GM10847 (cell line): Measurements from ENCODE around the gene USP22.

Experiments used
- POLR2A ChIP-seq: IDR thresholded peaks from 2 replicates; pipeline ENCODE4 v1.6.1; 2011; ENCODE audit not compliant: insufficient read length; ENCODE audit errors: extremely low read depth

USP22 gene

GRCh38 chr17:21016826-21017225 is 26.0 kb downstream of the USP22 start:
- no peak for TF ChIP-seq POLR2A

DNA sequence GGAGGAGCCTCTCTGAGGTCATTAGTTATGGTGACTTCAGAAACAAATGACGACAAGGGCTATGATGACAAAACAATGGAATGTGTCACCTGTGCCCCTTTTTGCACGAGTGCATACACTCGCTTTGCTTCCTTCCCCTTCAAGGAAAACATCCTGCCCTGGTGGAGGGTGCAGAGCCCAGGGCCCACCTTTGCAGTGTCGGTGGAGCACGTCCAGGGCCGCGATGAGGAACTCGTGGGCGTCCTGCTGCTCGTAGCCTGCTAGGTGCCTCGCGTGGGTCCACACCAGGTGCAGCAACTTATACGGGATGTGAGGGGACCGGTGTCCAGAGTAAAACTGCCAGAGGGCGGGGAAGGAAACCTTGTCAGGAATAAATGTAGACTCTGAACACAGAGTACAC is 27.2 kb downstream of the USP22 start:
- TF ChIP-seq POLR2A, result no peak

DNA sequence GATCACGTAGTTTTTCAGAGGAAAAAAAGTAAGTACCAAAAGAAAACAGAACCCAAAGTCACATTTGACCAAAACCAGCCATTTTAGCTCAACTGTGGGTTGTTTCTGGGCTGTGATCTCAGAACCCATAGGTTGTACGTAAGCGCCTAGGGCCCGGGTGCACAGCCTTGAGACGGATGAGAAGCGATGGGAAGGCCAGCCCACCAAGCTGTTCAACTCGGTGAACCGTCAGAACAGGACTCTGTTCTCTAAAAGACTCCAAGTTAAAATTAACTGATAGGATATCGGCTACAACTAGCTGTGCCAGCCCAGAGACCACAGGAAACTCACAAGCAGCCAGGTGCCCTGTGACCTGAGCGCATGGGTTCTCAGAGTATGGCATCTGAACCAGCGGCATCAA is 28.3 kb downstream of the USP22 start:
- no peak for TF ChIP-seq POLR2A

DNA sequence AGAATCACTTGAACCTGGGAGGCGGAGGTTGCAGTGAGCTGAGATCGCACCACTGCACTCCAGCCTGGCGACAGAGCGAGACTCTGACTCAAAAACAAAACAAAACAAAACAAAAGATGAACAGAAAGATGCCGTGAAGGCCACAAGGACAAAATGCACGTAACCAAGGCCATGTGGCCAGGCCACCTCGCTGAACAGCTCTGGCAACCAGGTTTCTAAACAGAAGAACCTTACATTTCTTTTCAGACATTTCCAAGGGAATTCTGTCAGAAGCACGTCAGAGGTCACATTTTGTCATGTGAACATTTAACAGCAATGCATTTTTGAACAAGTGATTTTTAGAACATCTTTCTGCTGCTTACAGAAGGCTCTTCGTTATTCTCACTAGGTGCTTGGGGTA is 28.8 kb downstream of the USP22 start:
- TF ChIP-seq POLR2A, result no peak

DNA sequence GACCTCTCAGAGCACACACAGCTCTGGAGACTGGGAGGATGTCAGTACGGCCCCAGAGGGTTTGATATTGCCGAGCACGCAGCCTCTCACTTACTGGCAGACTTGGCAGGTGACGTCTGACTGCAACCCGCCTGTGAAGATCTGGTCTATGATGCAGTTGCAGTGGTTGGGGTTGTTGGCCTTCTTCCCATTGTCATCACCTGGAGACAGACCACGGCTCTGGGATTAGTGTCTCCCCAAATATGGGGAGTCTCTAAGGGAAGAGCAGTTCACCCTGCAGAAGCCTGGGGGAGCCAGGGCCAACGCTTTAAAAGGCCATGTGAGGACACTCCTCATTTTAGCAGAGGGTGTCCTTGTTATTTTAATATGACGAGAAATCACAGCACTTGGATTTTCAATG is 30.1 kb downstream of the USP22 start:
- no peak for TF ChIP-seq POLR2A

GRCh38 chr17:21010705-21011596 is 31.9 kb downstream of the USP22 start:
- TF ChIP-seq POLR2A, result no peak

GRCh38 chr17:21008992-21009671 is 33.7 kb downstream of the USP22 start:
- TF ChIP-seq POLR2A, result no peak

- no peak for TF ChIP-seq POLR2A
Observed at GRCh38 chr17:21008160-21008915, 34.5 kb downstream of the USP22 start.

DNA sequence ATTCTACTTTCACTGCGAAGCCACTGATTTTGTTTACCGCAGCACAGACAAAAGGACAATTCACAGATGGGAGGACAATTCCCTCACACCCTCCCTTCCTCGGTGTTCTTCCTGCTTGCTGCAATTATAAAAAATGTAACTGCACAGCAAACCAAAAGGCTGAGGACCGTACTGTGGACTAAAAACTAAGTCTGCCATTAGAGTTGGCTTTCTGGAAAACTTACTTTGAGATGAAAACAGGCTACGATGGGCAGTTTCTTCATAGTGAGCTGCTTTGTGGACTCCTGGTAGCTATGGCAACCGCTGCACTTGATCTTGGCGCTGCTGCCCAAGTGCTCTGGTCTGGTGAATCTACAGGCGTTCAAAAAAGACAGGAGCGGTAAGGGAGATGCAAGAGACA is 35.2 kb downstream of the USP22 start:
- no peak for TF ChIP-seq POLR2A

GRCh38 chr17:21005803-21006202 is 37.0 kb downstream of the USP22 start:
- no peak for TF ChIP-seq POLR2A

GRCh38 chr17:21005367-21005766 is 37.4 kb downstream of the USP22 start:
- no peak for TF ChIP-seq POLR2A

DNA sequence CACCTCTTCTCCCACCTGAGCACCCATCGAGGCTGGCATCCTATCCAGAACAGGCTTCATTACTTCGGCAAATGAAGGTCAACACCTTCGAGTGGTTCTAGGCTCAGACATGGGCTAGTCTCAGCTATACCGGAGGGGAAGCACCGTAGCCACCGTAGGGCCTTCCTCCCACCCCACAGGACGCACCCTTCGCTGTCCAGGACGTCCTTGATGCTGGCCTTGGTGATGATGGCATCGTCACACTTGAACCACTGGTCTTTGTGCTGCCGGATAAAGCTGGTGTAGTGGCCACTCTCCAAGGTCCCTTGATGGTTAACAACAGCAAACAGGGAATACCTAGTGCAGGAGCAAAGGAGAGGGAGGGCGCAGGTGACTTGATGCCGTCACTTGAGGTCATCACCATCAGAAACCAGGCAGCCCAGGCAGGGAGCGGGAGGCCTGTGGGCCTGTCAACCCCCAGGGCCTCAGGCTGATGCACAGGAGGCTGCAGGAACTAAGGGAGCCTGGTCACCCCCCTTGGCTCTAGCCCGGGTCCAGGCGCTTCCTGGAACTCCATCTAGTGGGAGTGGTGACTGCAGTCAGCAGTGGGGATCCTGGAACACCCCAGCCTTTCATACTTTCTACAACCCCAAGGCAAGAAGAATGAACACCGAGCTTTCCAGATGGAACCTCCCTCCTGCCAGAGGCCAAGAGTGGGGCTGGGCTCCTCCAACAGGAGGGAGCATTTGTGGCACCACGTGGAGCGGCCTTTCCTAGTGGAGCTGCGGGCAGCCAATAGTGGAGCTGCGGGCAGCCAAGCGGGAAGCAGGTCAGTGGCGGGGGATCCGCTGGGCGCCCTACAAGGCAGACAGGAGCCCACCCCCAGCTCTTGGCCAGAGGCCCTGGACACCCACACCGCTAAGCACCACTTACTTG is 38.5 kb downstream of the USP22 start:
- no peak for TF ChIP-seq POLR2A

DNA sequence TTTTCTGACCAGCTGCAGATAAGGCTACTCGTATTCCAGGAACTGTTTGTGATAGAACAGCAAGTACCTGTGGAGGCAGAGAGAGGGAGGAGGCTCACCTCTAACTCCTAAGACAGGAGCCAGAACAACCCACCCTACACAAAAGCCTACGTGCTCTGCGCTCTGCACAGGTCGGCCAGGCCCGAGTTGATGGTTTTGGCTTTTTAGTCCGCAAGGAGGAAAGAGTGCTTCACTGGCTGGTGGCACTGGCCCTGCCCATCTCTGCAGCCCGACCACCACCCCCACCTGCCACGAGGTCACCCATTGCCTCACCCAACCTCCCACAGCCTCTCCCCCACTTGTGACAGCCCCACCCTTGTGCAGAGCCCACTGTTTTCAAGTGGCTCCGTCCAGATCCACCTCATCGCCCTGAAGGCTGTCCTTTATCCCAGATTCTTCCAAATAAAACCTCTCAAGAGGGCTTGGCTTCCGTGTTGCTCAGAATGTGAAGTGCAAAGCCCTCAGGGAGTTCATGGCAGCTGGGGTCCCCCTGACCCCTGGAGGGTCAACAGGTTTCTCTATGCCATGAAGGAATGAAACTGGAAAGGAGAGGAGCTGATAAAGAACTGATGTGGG is 39.7 kb downstream of the USP22 start:
- no peak for TF ChIP-seq POLR2A

GRCh38 chr17:21002309-21003006 is 40.4 kb downstream of the USP22 start:
- TF ChIP-seq POLR2A, result no peak
